Uterus (tissue), 2 donors: ENCODE results near the gene TMEM132C.

Source experiments
- POLR2A ChIP-seq, 2 donors: fragments of 450-650 bp; IDR thresholded peaks; one replicate each; pipeline ENCODE4 v1.6.1; 2016; ENCODE audit warnings: antibody characterized with exemption in 2 of 2, mild to moderate bottlenecking in 1 of 2, moderate library complexity in 1 of 2
- TF ChIP-seq, protein P1 (sequence below), 4 experiments: fragments of 200-600 bp in 2 of 4; fragments of 450-650 bp in 2 of 4; sonication (generic) in 2 of 4; IDR thresholded peaks; one replicate each; pipeline ENCODE4 v1.5.1; 2016 to 2019; ENCODE audit warnings: antibody characterized with exemption in 4 of 4, mild to moderate bottlenecking in 2 of 4, moderate library complexity in 1 of 4

DNA sequence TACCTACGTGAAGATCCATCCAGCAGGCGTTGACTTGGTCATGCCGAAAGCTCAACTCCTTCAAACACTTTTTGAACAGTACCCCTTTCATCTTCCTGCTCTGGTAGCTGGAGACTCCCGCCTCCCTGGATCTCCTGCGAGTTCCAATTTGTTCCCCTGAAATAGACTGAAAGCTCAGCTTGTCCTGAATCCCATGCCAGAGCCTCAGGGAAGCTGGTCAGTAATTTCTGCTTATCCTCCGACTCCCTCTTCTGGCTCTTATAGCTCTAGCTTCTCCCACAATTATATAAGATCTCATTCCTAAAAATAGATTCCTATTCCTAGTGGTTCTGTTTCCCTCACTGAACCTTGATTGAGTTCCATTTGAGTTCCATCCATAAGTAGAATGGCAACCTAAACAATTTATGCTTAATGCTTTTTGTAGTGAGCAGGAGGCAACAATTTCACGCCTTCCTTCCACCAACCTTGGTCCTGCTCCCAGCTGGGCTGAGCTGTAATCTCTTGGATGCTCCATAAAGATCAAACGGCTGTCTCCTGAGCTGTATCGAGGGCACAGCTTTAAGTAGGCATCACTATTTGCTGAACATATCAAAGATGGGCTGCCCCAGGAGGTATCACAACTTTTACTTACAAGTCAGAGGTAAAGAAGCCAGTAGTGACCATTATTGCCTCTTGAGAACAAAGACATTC is 8.0 kb upstream of the TMEM132C start:
- TF ChIP-seq POLR2A (IDR thresholded peaks at IDR 0.05) = no peak
- TF ChIP-seq, protein P1, sequence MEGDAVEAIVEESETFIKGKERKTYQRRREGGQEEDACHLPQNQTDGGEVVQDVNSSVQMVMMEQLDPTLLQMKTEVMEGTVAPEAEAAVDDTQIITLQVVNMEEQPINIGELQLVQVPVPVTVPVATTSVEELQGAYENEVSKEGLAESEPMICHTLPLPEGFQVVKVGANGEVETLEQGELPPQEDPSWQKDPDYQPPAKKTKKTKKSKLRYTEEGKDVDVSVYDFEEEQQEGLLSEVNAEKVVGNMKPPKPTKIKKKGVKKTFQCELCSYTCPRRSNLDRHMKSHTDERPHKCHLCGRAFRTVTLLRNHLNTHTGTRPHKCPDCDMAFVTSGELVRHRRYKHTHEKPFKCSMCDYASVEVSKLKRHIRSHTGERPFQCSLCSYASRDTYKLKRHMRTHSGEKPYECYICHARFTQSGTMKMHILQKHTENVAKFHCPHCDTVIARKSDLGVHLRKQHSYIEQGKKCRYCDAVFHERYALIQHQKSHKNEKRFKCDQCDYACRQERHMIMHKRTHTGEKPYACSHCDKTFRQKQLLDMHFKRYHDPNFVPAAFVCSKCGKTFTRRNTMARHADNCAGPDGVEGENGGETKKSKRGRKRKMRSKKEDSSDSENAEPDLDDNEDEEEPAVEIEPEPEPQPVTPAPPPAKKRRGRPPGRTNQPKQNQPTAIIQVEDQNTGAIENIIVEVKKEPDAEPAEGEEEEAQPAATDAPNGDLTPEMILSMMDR (IDR thresholded peaks at IDR 0.05) = no peak
